Calu3 (cell line): ENCODE data around the gene TMEM179B. TPM values are rescaled to one million over a fixed set of nuclear protein-coding genes. Genes with fewer than 3 reads are reported as not detected.

ENCODE experiments used
- BruUV-seq: library from RNA; stranded (reverse); fragments of 400-500 nt; replicated peaks from 2 replicates; lab custom pipeline; 2021; lab: Mats Ljungman, UMichigan
- CTCF ChIA-PET: fragments of 300-600 bp; sonication (Branson Sonifier 250); formaldehyde crosslinking; loops from one replicate; lab custom pipeline; 2022; ENCODE audit warnings: antibody characterized with exemption; lab: Charles Lee
- DNase-seq: peaks from one replicate; pipeline ENCODE4 v3.0.0; 2022
- H3K27ac Mint-ChIP-seq: one replicate; pipeline ENCODE4 v1.8.0; 2022; ENCODE audit warnings: mixed read lengths; ENCODE audit not compliant: unreplicated experiment
- H3K27me3 Mint-ChIP-seq: one replicate; pipeline ENCODE4 v1.8.0; 2022; ENCODE audit warnings: mixed read lengths; ENCODE audit not compliant: unreplicated experiment
- H3K36me3 Mint-ChIP-seq: one replicate; pipeline ENCODE4 v1.8.0; 2022; ENCODE audit warnings: mild to moderate bottlenecking, moderate library complexity, mixed read lengths; ENCODE audit not compliant: insufficient read depth, unreplicated experiment
- H3K4me1 Mint-ChIP-seq: one replicate; pipeline ENCODE4 v1.8.0; 2022; ENCODE audit warnings: mild to moderate bottlenecking, low read depth, mixed read lengths; ENCODE audit not compliant: unreplicated experiment
- H3K4me3 Mint-ChIP-seq: one replicate; pipeline ENCODE4 v1.8.0; 2022; ENCODE audit warnings: mild to moderate bottlenecking, low read depth, moderate library complexity, mixed read lengths; ENCODE audit not compliant: unreplicated experiment
- H3K9me3 Mint-ChIP-seq: one replicate; pipeline ENCODE4 v1.8.0; 2022; ENCODE audit warnings: low read depth, mixed read lengths; ENCODE audit not compliant: unreplicated experiment
- intact Hi-C: fragments of 100-400 bp; cut with micrococcal nuclease; formaldehyde crosslinking; loops from one replicate; pipeline ENCODE4 v1.10.0; 2022; ENCODE audit not compliant: unreplicated experiment
- total RNA-seq: library from RNA; stranded (reverse); gene quantifications from 2 replicates; pipeline ENCODE4 v1.2.3, GENCODE V29; 2022
- TF ChIP-seq, protein P1 (sequence below): fragments of 200-600 bp; IDR thresholded peaks from one replicate; pipeline ENCODE4 v1.8.0; 2022; ENCODE audit warnings: antibody characterized with exemption; ENCODE audit not compliant: unreplicated experiment

TMEM179B gene
- total RNA-seq, 1 experiment from 2014 or later = 65.6 TPM

DNA sequence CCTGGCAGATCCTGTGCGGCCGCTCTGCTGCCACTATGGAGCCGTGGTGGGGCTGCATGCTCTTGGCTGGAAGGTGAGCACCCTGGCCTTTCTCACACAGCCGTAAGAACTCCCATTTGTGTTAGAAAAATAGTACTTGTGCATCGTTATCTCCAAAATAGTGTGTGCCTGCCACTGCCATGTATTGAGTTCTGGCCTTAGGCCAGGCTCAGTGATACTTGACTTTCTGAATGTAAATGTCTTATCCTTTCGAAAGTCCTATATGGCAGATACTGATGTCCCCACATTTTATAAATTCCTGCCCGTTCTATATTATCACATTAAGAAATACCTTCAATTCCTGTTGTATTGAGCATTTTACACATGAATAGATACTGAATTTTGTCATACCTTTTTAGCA lies 4.4 kb upstream of the TMEM179B start:
- no peaks in the 10 kb centered on the region for H3K27me3 Mint-ChIP-seq
- H3K36me3 Mint-ChIP-seq = peaks cover 26% of the 10 kb centered on the region
- no peaks in the 10 kb centered on the region for H3K4me1 Mint-ChIP-seq
- no peak overlapping the region for H3K27ac Mint-ChIP-seq
- no peak overlapping the region for H3K4me3 Mint-ChIP-seq
- CTCF ChIA-PET = no interaction called here
- TF ChIP-seq, protein P1, sequence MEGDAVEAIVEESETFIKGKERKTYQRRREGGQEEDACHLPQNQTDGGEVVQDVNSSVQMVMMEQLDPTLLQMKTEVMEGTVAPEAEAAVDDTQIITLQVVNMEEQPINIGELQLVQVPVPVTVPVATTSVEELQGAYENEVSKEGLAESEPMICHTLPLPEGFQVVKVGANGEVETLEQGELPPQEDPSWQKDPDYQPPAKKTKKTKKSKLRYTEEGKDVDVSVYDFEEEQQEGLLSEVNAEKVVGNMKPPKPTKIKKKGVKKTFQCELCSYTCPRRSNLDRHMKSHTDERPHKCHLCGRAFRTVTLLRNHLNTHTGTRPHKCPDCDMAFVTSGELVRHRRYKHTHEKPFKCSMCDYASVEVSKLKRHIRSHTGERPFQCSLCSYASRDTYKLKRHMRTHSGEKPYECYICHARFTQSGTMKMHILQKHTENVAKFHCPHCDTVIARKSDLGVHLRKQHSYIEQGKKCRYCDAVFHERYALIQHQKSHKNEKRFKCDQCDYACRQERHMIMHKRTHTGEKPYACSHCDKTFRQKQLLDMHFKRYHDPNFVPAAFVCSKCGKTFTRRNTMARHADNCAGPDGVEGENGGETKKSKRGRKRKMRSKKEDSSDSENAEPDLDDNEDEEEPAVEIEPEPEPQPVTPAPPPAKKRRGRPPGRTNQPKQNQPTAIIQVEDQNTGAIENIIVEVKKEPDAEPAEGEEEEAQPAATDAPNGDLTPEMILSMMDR = no peak
- H3K9me3 Mint-ChIP-seq = no peaks in the 10 kb centered on the region
- BruUV-seq = no TSS peak
- intact Hi-C loops = no loop called here
- no peak for DNase-seq

DNA sequence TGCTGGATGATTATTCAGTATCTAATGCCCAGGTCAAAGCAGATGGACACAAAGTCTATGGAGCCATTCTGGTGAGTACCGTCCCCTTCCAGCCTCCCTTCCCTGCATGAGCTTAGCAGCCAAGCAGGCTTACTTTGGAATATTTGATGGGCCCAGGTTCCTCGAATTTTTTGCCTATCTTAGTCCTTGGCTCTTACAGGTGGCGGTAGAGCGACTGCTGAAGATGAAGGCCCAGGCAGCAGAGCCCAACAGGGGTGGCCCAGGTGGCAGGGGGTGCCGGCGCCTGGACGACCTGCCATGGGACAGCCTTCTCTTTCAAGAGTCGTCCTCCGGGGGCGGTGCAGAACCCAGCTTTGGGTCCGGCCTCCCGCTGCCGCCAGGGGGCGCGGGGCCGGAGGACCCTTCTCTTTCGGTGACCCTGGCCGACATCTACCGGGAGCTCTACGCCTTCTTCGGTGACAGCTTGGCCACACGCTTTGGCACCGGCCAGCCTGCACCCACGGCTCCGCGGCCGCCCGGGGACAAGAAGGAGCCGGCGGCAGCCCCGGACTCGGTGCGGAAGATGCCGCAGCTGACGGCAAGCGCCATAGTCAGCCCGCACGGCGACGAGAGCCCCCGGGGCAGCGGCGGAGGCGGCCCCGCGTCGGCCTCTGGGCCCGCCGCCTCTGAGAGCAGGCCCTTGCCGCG lies 741 bp upstream of the TMEM179B start:
- TSS peak; percentile 14 for BruUV-seq
- DNase-seq = peak; percentile 93
- Mint-ChIP-seq H3K4me1 (peaks cover 24% of the 10 kb centered on the region), H3K9me3 (no peaks in the 10 kb centered on the region), H3K36me3 (peaks cover 56% of the 10 kb centered on the region), H3K27ac (peak overlapping the region; percentile 93), H3K27me3 (no peaks in the 10 kb centered on the region), H3K4me3 (peak overlapping the region; percentile 96)
- TF ChIP-seq, protein P1 = peak; percentile 95
- intact Hi-C loops = loop anchor here (1.0 to 5.0 kb wide), 2 partner anchors 76 to 91 kb away; no protein-coding TSS in a partner anchor
- CTCF ChIA-PET = interaction anchor here (0.5 to 3.1 kb wide), 18 partner anchors 10 to 165 kb away, joined by 3 to 16 read pairs (median 3); partner anchors contain the start of genes B3GAT3, HNRNPUL2, POLR2G and SLC3A2

DNA sequence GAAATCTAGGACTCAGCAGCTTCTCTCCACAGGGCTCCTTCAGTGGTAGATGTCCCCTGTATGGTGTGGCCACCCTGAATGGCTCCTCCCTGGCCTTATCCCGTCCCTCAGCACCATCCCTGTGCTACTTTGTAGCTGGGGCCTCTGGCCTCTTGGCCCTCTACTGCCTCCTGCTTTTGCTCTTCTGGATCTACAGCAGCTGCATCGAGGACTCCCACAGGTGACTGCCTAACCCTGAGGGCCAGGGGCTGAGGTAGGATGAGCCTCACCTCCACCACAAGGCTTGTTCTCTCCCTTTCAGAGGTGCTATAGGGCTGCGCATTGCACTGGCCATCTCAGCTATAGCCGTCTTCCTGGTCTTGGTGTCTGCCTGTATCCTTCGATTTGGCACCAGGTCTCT lies 1.8 kb downstream of the TMEM179B start:
- TF ChIP-seq, protein P1 = no peak
- intact Hi-C loops = loop anchor here (5.0 kb wide), 1 partner anchor 88 kb away; no protein-coding TSS in a partner anchor
- H3K4me1 Mint-ChIP-seq = peaks cover 24% of the 10 kb centered on the region
- BruUV-seq = no TSS peak
- DNase-seq = no peak
- CTCF ChIA-PET = no interaction called here
- H3K4me3 Mint-ChIP-seq = peak overlapping the region; percentile 96
- H3K27me3 Mint-ChIP-seq = no peaks in the 10 kb centered on the region
- H3K27ac Mint-ChIP-seq = peak overlapping the region; percentile 77
- H3K9me3 Mint-ChIP-seq = no peaks in the 10 kb centered on the region
- peaks cover 76% of the 10 kb centered on the region for H3K36me3 Mint-ChIP-seq

DNA sequence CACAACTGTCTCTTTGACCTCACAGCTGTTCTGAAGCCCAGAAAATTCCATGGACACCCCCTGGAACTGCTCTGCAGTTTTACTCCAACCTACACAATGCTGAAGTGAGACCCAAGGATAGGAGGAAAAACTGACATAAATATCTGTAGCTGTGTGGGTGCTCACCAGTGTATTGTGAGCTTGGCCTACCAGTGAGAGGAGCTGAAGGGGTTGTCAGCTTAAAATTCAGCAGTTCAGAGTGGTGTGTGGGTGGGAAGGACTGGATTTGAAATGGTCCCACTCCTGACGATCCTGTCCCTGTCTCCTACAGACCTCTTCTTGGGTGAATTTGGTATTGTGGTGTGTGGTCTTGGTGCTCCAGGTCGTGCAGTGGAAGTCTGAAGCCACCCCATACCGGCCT lies 2.4 kb downstream of the TMEM179B start:
- H3K4me1 Mint-ChIP-seq = peaks cover 24% of the 10 kb centered on the region
- no peaks in the 10 kb centered on the region for H3K27me3 Mint-ChIP-seq
- DNase-seq = no peak
- TF ChIP-seq, protein P1 = no peak
- no peak overlapping the region for H3K27ac Mint-ChIP-seq
- no peaks in the 10 kb centered on the region for H3K9me3 Mint-ChIP-seq
- H3K4me3 Mint-ChIP-seq = peak overlapping the region; percentile 96
- no TSS peak for BruUV-seq
- peaks cover 82% of the 10 kb centered on the region for H3K36me3 Mint-ChIP-seq
- intact Hi-C loops = loop anchor here (5.0 kb wide), 1 partner anchor 88 kb away; no protein-coding TSS in a partner anchor
- CTCF ChIA-PET = no interaction called here
